ENCODE data around the gene SDF2L1. TPM values are rescaled to one million over a fixed set of nuclear protein-coding genes. Genes with fewer than 3 reads are reported as not detected.

SDF2L1 gene
- polyA plus RNA-seq, 3 donors = 31.7 to 46.2 (median 44.7) TPM

DNA sequence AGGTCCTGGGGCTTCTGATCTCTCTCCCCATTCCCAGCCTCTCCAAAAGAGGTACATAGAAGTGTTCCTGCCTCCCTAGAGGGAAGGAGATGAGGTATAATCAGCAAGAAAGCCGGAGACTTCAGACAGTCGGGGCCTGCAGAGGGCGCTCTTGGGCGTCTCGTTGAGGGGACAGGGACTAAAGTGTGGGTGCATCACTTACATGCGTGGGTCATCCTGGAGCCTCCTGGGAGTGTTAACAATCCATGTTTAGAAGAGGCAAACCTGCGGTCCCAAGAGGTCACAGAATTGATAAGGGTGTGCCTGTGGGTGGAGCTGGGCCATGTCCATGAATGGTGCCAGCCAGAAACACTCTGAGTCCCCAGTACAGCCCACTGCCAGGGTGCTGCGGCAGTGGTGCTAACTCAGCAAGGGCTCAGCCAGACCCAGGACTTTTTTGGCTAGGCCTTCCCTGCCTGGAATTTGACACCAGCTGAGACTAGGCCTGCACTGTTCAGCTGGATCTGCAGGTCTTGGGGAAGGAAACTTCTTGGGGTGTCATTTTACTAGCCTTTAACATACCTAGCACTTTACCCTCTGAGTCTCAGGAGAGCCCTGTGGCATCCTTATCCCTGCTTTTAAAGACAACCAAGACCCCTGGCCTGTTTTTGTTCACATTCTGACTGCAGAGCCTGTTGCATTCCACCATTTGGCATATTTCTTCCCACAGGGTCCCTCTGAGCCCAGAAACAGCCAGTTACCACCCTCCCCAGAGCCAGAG lies 17.8 kb upstream of the SDF2L1 start:
- Histone ChIP-seq H3K9me3 (replicated peaks in 1 of 2; ENCODE audit: control insufficient read depth in 1 of 2, insufficient read depth in 1 of 2, low read length in 2 of 2) (no peaks in the 10 kb centered on the region), H4K20me1 (ENCODE audit: insufficient read depth, low read length) (peaks cover 99% of the 10 kb centered on the region), H2AFZ (ENCODE audit: insufficient read depth, low read depth, low read length, poor library complexity, severe bottlenecking) (no peak overlapping the region), H3K27ac (ENCODE audit: low read depth in 1 of 2, low read length in 2 of 2) (peak overlapping the region; percentile 40 to 68), H3K27me3 (ENCODE audit: control insufficient read depth in 2 of 2, insufficient read depth in 2 of 2, low read length in 2 of 2) (no peaks in the 10 kb centered on the region), H3K4me2 (replicated peaks; ENCODE audit: extremely low read depth, low read length, poor library complexity, severe bottlenecking) (no peak overlapping the region), H3K4me1 (ENCODE audit: control insufficient read depth in 1 of 2, insufficient read depth in 2 of 2, low read length in 2 of 2) (peaks cover 49 to 70% of the 10 kb centered on the region in 2 donors), H3K36me3 (replicated peaks in 1 of 2; ENCODE audit: control insufficient read depth in 1 of 2, insufficient read depth in 2 of 2, low read length in 2 of 2) (peaks cover 18 to 55% of the 10 kb centered on the region in 2 donors), H3K79me2 (ENCODE audit: insufficient read depth, low read length) (peaks cover 94% of the 10 kb centered on the region), H3K4me3 (replicated peaks in 1 of 3; ENCODE audit: low read depth in 2 of 3, low read length in 3 of 3) (no peak overlapping the region), H3K9ac (ENCODE audit: insufficient read depth, low read length, poor library complexity, severe bottlenecking) (no peak overlapping the region)
- no peaks in the 10 kb centered on the region for H3K9me3 Mint-ChIP-seq
- peak overlapping the region; percentile 4 to 78 (median 74) for H3K27ac Mint-ChIP-seq
- H3K4me3 Mint-ChIP-seq = no peak overlapping the region
- DNase-seq = no peak
- H3K36me3 Mint-ChIP-seq = peaks cover 20 to 53% of the 10 kb centered on the region in 2 donors
- WGBS (ENCODE audit: insufficient coverage) = 86% methylated on average over 8 of the region's 8 CpGs
- H3K27me3 Mint-ChIP-seq (ENCODE audit: low read depth in 3 of 3) = peaks cover 0 to 1% (median 0%) of the 10 kb centered on the region in 3 donors
- intact Hi-C loops (cut with micrococcal nuclease) = loop anchor here in 1 of 2 donors (2.0 kb wide), 1 partner anchor 17 kb away; no protein-coding TSS in a partner anchor
- TF ChIP-seq, protein P1, sequence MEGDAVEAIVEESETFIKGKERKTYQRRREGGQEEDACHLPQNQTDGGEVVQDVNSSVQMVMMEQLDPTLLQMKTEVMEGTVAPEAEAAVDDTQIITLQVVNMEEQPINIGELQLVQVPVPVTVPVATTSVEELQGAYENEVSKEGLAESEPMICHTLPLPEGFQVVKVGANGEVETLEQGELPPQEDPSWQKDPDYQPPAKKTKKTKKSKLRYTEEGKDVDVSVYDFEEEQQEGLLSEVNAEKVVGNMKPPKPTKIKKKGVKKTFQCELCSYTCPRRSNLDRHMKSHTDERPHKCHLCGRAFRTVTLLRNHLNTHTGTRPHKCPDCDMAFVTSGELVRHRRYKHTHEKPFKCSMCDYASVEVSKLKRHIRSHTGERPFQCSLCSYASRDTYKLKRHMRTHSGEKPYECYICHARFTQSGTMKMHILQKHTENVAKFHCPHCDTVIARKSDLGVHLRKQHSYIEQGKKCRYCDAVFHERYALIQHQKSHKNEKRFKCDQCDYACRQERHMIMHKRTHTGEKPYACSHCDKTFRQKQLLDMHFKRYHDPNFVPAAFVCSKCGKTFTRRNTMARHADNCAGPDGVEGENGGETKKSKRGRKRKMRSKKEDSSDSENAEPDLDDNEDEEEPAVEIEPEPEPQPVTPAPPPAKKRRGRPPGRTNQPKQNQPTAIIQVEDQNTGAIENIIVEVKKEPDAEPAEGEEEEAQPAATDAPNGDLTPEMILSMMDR (IDR thresholded peaks at IDR 0.05) = peak; percentile 52
- H3K4me1 Mint-ChIP-seq = peaks cover 71% of the 10 kb centered on the region

DNA sequence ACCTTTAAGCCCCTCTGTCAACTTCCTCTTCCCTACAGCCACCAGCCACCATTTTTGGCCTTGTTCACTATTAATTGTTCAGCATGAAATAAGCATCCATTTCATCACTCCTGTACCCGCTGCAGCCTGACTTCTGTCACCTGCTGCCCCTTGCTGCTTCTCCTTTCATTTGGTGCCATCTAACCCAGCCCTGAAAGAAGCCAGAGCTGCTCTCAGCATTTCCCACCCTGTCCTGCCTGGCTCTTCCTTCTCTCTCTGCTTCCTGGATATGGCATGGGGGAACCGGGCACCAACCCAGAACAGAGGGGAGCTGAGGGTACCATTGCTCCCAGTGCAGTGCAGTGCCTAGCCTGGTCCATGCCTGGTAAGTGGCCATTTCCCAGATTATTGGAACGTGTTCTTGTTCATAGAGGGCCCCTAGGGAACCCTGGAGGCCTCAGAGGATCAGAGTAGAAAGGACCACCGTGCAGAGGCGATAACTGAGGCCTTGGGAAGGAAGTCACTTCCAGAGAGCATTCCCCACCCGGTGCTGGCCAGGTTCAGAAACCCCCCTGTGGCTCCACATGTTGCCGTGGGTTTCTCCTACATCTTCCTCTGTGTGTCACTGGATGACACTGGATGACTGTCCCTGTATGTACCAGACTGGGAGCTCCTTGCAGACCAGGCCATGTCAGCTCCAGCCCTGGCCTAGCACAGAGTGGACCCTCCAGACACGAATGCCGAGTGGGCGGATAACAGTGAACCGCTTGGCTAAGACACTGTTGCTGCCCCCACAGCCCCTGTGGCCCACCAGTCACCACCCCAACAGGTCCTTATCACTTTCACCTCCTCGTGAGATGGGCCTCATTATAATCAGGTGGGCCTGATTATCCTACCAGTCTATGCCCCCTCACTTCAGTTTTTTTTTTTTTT lies 17.0 kb upstream of the SDF2L1 start:
- no peak overlapping the region for H3K4me2 ChIP-seq (replicated peaks; ENCODE audit: extremely low read depth, low read length, poor library complexity, severe bottlenecking)
- peaks cover 93% of the 10 kb centered on the region for H4K20me1 ChIP-seq (ENCODE audit: insufficient read depth, low read length)
- no peak overlapping the region for H3K4me3 ChIP-seq (replicated peaks in 1 of 3; ENCODE audit: low read depth in 2 of 3, low read length in 3 of 3)
- H3K4me1 ChIP-seq (ENCODE audit: control insufficient read depth in 1 of 2, insufficient read depth in 2 of 2, low read length in 2 of 2) = peaks cover 49 to 73% of the 10 kb centered on the region in 2 donors
- H3K27me3 Mint-ChIP-seq (ENCODE audit: low read depth in 3 of 3) = peaks cover 0 to 1% (median 0%) of the 10 kb centered on the region in 3 donors
- H3K9ac ChIP-seq (ENCODE audit: insufficient read depth, low read length, poor library complexity, severe bottlenecking) = no peak overlapping the region
- H3K36me3 Mint-ChIP-seq = peaks cover 20 to 45% of the 10 kb centered on the region in 2 donors
- TF ChIP-seq, protein P1 (IDR thresholded peaks at IDR 0.05) = no peak
- H3K27ac ChIP-seq (ENCODE audit: low read depth in 1 of 2, low read length in 2 of 2) = peak overlapping the region; percentile 40 to 68
- H3K27ac Mint-ChIP-seq = peak overlapping the region; percentile 4 to 80 (median 74)
- intact Hi-C loops (cut with micrococcal nuclease) = loop anchor here in 1 of 2 donors (2.0 kb wide), 1 partner anchor 16 kb away; no protein-coding TSS in a partner anchor
- H3K9me3 ChIP-seq (replicated peaks in 1 of 2; ENCODE audit: control insufficient read depth in 1 of 2, insufficient read depth in 1 of 2, low read length in 2 of 2) = no peaks in the 10 kb centered on the region
- H3K4me1 Mint-ChIP-seq = peaks cover 65% of the 10 kb centered on the region
- DNase-seq = peak in 1 of 3 donors; percentile 9
- H3K79me2 ChIP-seq (ENCODE audit: insufficient read depth, low read length) = peaks cover 91% of the 10 kb centered on the region
- H3K9me3 Mint-ChIP-seq = no peaks in the 10 kb centered on the region
- H2AFZ ChIP-seq (ENCODE audit: insufficient read depth, low read depth, low read length, poor library complexity, severe bottlenecking) = no peak overlapping the region
- no peaks in the 10 kb centered on the region for H3K27me3 ChIP-seq (ENCODE audit: control insufficient read depth in 2 of 2, insufficient read depth in 2 of 2, low read length in 2 of 2)
- peaks cover 17 to 46% of the 10 kb centered on the region in 2 donors for H3K36me3 ChIP-seq (replicated peaks in 1 of 2; ENCODE audit: control insufficient read depth in 1 of 2, insufficient read depth in 2 of 2, low read length in 2 of 2)
- no peak overlapping the region for H3K4me3 Mint-ChIP-seq
- WGBS (ENCODE audit: insufficient coverage) = 80% methylated on average over 12 of the region's 12 CpGs

Measured in CD14-positive monocyte (primary cell).